Body of pancreas (tissue), 4 donors: Measurements from ENCODE around the gene CELF5.

Experiments
- POLR2A ChIP-seq, 3 donors: fragments of 450-650 bp; IDR thresholded peaks; one replicate each; pipeline ENCODE4 v1.6.1; 2016; ENCODE audit warnings: antibody characterized with exemption in 3 of 3, mild to moderate bottlenecking in 2 of 3
- TF ChIP-seq, protein P1 (sequence below), 7 experiments: fragments of 450-650 bp in 4 of 7; fragments of 200-600 bp in 3 of 7; sonication (generic) in 3 of 7; IDR thresholded peaks; one replicate each; pipeline ENCODE4 v1.5.1; 2016 to 2019; ENCODE audit warnings: antibody characterized with exemption in 7 of 7

DNA sequence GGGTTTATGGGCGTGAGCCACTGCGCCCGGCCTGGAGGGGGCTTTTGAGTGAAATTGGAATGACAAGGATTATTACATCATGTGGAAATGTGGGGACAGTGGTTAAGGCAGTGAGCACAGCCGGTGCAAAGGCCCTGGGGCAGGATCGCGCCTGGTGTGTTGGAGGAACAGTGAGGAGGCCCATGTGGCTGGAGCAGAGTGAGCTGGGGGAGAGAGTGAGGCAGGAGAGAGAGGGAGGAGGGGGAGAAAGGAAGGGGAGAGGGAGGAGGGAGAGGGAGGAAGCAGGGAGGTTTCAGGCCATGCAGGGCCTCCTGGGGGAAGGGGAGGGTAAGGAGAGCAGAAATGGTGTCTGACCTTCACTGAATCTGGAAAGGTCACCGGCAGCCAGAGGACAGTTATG is 11.3 kb upstream of the CELF5 start:
- TF ChIP-seq, protein P1, sequence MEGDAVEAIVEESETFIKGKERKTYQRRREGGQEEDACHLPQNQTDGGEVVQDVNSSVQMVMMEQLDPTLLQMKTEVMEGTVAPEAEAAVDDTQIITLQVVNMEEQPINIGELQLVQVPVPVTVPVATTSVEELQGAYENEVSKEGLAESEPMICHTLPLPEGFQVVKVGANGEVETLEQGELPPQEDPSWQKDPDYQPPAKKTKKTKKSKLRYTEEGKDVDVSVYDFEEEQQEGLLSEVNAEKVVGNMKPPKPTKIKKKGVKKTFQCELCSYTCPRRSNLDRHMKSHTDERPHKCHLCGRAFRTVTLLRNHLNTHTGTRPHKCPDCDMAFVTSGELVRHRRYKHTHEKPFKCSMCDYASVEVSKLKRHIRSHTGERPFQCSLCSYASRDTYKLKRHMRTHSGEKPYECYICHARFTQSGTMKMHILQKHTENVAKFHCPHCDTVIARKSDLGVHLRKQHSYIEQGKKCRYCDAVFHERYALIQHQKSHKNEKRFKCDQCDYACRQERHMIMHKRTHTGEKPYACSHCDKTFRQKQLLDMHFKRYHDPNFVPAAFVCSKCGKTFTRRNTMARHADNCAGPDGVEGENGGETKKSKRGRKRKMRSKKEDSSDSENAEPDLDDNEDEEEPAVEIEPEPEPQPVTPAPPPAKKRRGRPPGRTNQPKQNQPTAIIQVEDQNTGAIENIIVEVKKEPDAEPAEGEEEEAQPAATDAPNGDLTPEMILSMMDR (IDR thresholded peaks at IDR 0.05): no peak
- TF ChIP-seq POLR2A (IDR thresholded peaks at IDR 0.05): no peak
